Measurements from ENCODE around the gene GFM1.

- TF ChIP-seq POLR2AphosphoS5 (IDR thresholded peaks at IDR 0.05; ENCODE audit: insufficient read depth, low read depth, low read length) (no peak), MYC (IDR thresholded peaks at IDR 0.05; ENCODE audit: low read depth, low read length) (no peak), CTCF (IDR thresholded peaks at IDR 0.05; ENCODE audit: extremely low read depth in 1 of 2, insufficient read depth in 1 of 2, low read depth in 1 of 2, low read length in 2 of 2) (no peak), EZH2 (IDR thresholded peaks at IDR 0.05; ENCODE audit: borderline replicate concordance, low read depth, low read length, severe bottlenecking) (no peak)
Measured at GRCh38 chr3:158701420-158702065, 57.2 kb downstream of the GFM1 start.

Measured in endothelial cell of umbilical vein (primary cell).